Mesenchymal stem cell (in vitro differentiated cells and primary cell): ENCODE measurements around the gene CSNK1E.

Experiments
- DNase-seq: peaks from one replicate; pipeline ENCODE4 v3.0.0-alpha.2; 2013
- H2AFZ ChIP-seq: one replicate; pipeline ENCODE4 v1.6.1; 2013; ENCODE audit warnings: low read depth, mild to moderate bottlenecking, control low read depth, inconsistent platforms, low read length, moderate library complexity
- H2AK5ac ChIP-seq: 2 replicates; pipeline ENCODE4 v1.6.1; 2013; ENCODE audit warnings: low read length, moderate library complexity, mild to moderate bottlenecking, inconsistent platforms; ENCODE audit not compliant: severe bottlenecking
- H2BK120ac ChIP-seq: one replicate; pipeline ENCODE4 v1.6.1; 2013; ENCODE audit warnings: low read depth, mild to moderate bottlenecking, inconsistent platforms, low read length, moderate library complexity
- H2BK12ac ChIP-seq, 2 experiments: one replicate each; pipeline ENCODE4 v1.6.1; 2013; ENCODE audit warnings: inconsistent platforms in 2 of 2, low read length in 2 of 2, mild to moderate bottlenecking in 2 of 2, moderate library complexity in 2 of 2, control low read depth in 1 of 2
- H2BK15ac ChIP-seq: one replicate; pipeline ENCODE4 v1.6.1; 2013; ENCODE audit warnings: mild to moderate bottlenecking, low read depth, inconsistent platforms; ENCODE audit not compliant: poor library complexity, severe bottlenecking
- H2BK5ac ChIP-seq: 2 replicates; pipeline ENCODE4 v1.6.1; 2013; ENCODE audit warnings: low read depth, mild to moderate bottlenecking, low read length, control low read depth, inconsistent platforms; ENCODE audit not compliant: poor library complexity, severe bottlenecking
- H3K14ac ChIP-seq, 2 experiments: one replicate each; pipeline ENCODE4 v1.6.1; 2013; ENCODE audit warnings: inconsistent platforms in 2 of 2, low read length in 2 of 2, control low read depth in 1 of 2, mild to moderate bottlenecking in 1 of 2, moderate library complexity in 1 of 2
- H3K18ac ChIP-seq, 2 experiments: one replicate each; pipeline ENCODE4 v1.6.1; 2013; ENCODE audit warnings: inconsistent platforms in 2 of 2, low read length in 2 of 2, control low read depth in 1 of 2, low read depth in 1 of 2, mild to moderate bottlenecking in 1 of 2
- H3K23ac ChIP-seq, 2 experiments: one replicate each; pipeline ENCODE4 v1.6.1; 2013; ENCODE audit warnings: inconsistent platforms in 2 of 2, low read length in 2 of 2, mild to moderate bottlenecking in 2 of 2, moderate library complexity in 2 of 2, control low read depth in 1 of 2
- H3K27ac ChIP-seq: 2 replicates; pipeline ENCODE4 v1.5.1; 2013; ENCODE audit warnings: mild to moderate bottlenecking, moderate library complexity, low read length, control low read depth, inconsistent platforms; ENCODE audit not compliant: poor library complexity, severe bottlenecking
- H3K27me3 ChIP-seq, 2 experiments: 2 replicates each; pipeline versions ENCODE4 v1.6.1 to v1.7.0; 2013; ENCODE audit warnings: low read length in 2 of 2, mild to moderate bottlenecking in 2 of 2, moderate library complexity in 2 of 2, control low read depth in 1 of 2, inconsistent platforms in 1 of 2; ENCODE audit not compliant: control insufficient read depth in 1 of 2, insufficient read depth in 1 of 2
- H3K36me3 ChIP-seq, 2 experiments: 2 replicates each; pipeline versions ENCODE4 v1.6.1 to v1.7.0; 2013; ENCODE audit warnings: low read length in 2 of 2, control low read depth in 1 of 2, inconsistent platforms in 1 of 2, low read depth in 1 of 2, mild to moderate bottlenecking in 1 of 2; ENCODE audit not compliant: insufficient read depth in 2 of 2, control insufficient read depth in 1 of 2
- H3K4ac ChIP-seq, 2 experiments: one replicate each; pipeline ENCODE4 v1.6.1; 2013; ENCODE audit warnings: inconsistent platforms in 2 of 2, low read length in 2 of 2, mild to moderate bottlenecking in 2 of 2, moderate library complexity in 2 of 2, control low read depth in 1 of 2, low read depth in 1 of 2
- H3K4me1 ChIP-seq: 2 replicates; pipeline ENCODE4 v1.6.1; 2013; ENCODE audit warnings: low read depth, low read length, control low read depth; ENCODE audit not compliant: control insufficient read depth, insufficient read depth
- H3K4me2 ChIP-seq: 2 replicates; pipeline ENCODE4 v1.6.1; 2013; ENCODE audit warnings: low read length, mild to moderate bottlenecking, inconsistent platforms; ENCODE audit not compliant: poor library complexity, severe bottlenecking
- H3K4me3 ChIP-seq, 2 experiments: 2 replicates each; pipeline versions ENCODE4 v1.5.1 to v1.7.0; 2013; ENCODE audit warnings: low read length in 2 of 2, mild to moderate bottlenecking in 2 of 2, control low read depth in 1 of 2, low read depth in 1 of 2; ENCODE audit not compliant: insufficient read depth in 1 of 2
- H3K79me1 ChIP-seq: replicated peaks from 2 replicates; pipeline ENCODE4 v1.6.1; 2013; ENCODE audit warnings: mild to moderate bottlenecking, control low read depth, low read length, inconsistent platforms; ENCODE audit not compliant: poor library complexity, severe bottlenecking
- H3K9ac ChIP-seq: 2 replicates; pipeline ENCODE4 v1.7.0; 2013; ENCODE audit warnings: mild to moderate bottlenecking, low read length, moderate library complexity
- H3K9me3 ChIP-seq: 2 replicates; pipeline ENCODE4 v1.7.0; 2013; ENCODE audit warnings: mild to moderate bottlenecking, low read length; ENCODE audit not compliant: control insufficient read depth
- H4K8ac ChIP-seq: one replicate; pipeline ENCODE4 v1.6.1; 2013; ENCODE audit warnings: inconsistent platforms, mild to moderate bottlenecking, low read length, moderate library complexity
- H4K91ac ChIP-seq: one replicate; pipeline ENCODE4 v1.6.1; 2013; ENCODE audit warnings: mild to moderate bottlenecking, low read length, inconsistent platforms
- WGBS: methylation state at CpG from one replicate; pipeline ENCODE4 v1.1.7; 2013; ENCODE audit warnings: mixed read lengths; 5-methylcytosine and 5-hydroxymethylcytosine counted together

CSNK1E gene

GRCh38 chr22:38271101-38271500, 46.1 kb downstream of the CSNK1E start:
- H3K23ac ChIP-seq = peak overlapping the region in 1 of 2 experiments; percentile 66
- H3K36me3 ChIP-seq = peaks cover under 1 to 21% of the 10 kb centered on the region in 2 experiments
- no peak overlapping the region for H2BK5ac ChIP-seq
- peak overlapping the region in 1 of 2 experiments; percentile 97 for H3K4me3 ChIP-seq
- no peak for DNase-seq
- WGBS = 91% methylated on average over 7 of the region's 7 CpGs
- H2AK5ac ChIP-seq = peak overlapping the region; percentile 85
- no peak overlapping the region for H2AFZ ChIP-seq
- H2BK12ac ChIP-seq = no peak overlapping the region
- H4K8ac ChIP-seq = no peak overlapping the region
- peak overlapping the region in 1 of 2 experiments; percentile 27 for H3K18ac ChIP-seq
- H3K27ac ChIP-seq = peak overlapping the region; percentile 58
- H3K79me1 ChIP-seq = no peaks in the 10 kb centered on the region
- H3K4me2 ChIP-seq = peak overlapping the region; percentile 41
- H4K91ac ChIP-seq = no peak overlapping the region
- no peak overlapping the region for H2BK120ac ChIP-seq
- H3K14ac ChIP-seq = peak overlapping the region in 1 of 2 experiments; percentile 44
- peaks cover 31% of the 10 kb centered on the region for H3K4me1 ChIP-seq
- no peak overlapping the region for H2BK15ac ChIP-seq
- H3K9ac ChIP-seq = peak overlapping the region; percentile 95
- no peaks in the 10 kb centered on the region for H3K9me3 ChIP-seq
- peak overlapping the region in 1 of 2 experiments; percentile 22 for H3K4ac ChIP-seq
- H3K27me3 ChIP-seq = peaks cover 0 to 2% of the 10 kb centered on the region in 2 experiments

- WGBS = 57% methylated on average over 13 of the region's 13 CpGs
- no peak overlapping the region for H2BK5ac ChIP-seq
- H3K9ac ChIP-seq = peak overlapping the region; percentile 95
- no peaks in the 10 kb centered on the region for H3K9me3 ChIP-seq
- no peak overlapping the region for H2BK120ac ChIP-seq
- no peak overlapping the region for H3K18ac ChIP-seq
- H3K23ac ChIP-seq = no peak overlapping the region
- peaks cover 4 to 27% of the 10 kb centered on the region in 2 experiments for H3K36me3 ChIP-seq
- peak; percentile 51 for DNase-seq
- peaks cover 36% of the 10 kb centered on the region for H3K4me1 ChIP-seq
- H2BK12ac ChIP-seq = peak overlapping the region in 1 of 2 experiments; percentile 25
- peaks cover 3% of the 10 kb centered on the region for H3K79me1 ChIP-seq
- H3K4ac ChIP-seq = no peak overlapping the region
- no peaks in the 10 kb centered on the region for H3K27me3 ChIP-seq
- peak overlapping the region; percentile 41 for H3K4me2 ChIP-seq
- no peak overlapping the region for H2AK5ac ChIP-seq
- H3K27ac ChIP-seq = peak overlapping the region; percentile 58
- H2AFZ ChIP-seq = no peak overlapping the region
- peak overlapping the region in 1 of 2 experiments; percentile 62 for H3K14ac ChIP-seq
- H3K4me3 ChIP-seq = peak overlapping the region in 1 of 2 experiments; percentile 97
- H4K91ac ChIP-seq = no peak overlapping the region
- H4K8ac ChIP-seq = no peak overlapping the region
- H2BK15ac ChIP-seq = no peak overlapping the region
Observed at GRCh38 chr22:38270091-38270992, 46.9 kb downstream of the CSNK1E start.

GRCh38 chr22:38269466-38269865, 47.8 kb downstream of the CSNK1E start:
- Histone ChIP-seq H3K18ac (no peak overlapping the region), H4K8ac (no peak overlapping the region), H4K91ac (no peak overlapping the region), H2BK15ac (no peak overlapping the region), H3K4me2 (no peak overlapping the region), H2BK5ac (no peak overlapping the region), H3K4me1 (peaks cover 38% of the 10 kb centered on the region), H3K23ac (no peak overlapping the region), H3K9me3 (no peaks in the 10 kb centered on the region), H3K9ac (peak overlapping the region; percentile 25), H3K36me3 (peaks cover 4 to 34% of the 10 kb centered on the region in 2 experiments), H2BK12ac (no peak overlapping the region), H3K4me3 (no peak overlapping the region), H3K14ac (no peak overlapping the region), H3K79me1 (peaks cover 3% of the 10 kb centered on the region), H3K27me3 (no peaks in the 10 kb centered on the region), H2AK5ac (no peak overlapping the region), H3K4ac (no peak overlapping the region), H2AFZ (no peak overlapping the region), H3K27ac (no peak overlapping the region), H2BK120ac (no peak overlapping the region)
- DNase-seq = no peak
- WGBS = 98% methylated on average over 7 of the region's 7 CpGs

- Histone ChIP-seq H3K18ac (no peak overlapping the region), H3K27me3 (no peaks in the 10 kb centered on the region), H3K36me3 (peaks cover 17 to 53% of the 10 kb centered on the region in 2 experiments), H3K9ac (no peak overlapping the region), H3K4me3 (no peak overlapping the region), H2BK12ac (no peak overlapping the region), H3K27ac (no peak overlapping the region), H3K4ac (no peak overlapping the region), H2BK5ac (no peak overlapping the region), H4K8ac (no peak overlapping the region), H2BK15ac (no peak overlapping the region), H3K4me1 (peaks cover 36% of the 10 kb centered on the region), H2BK120ac (no peak overlapping the region), H2AK5ac (no peak overlapping the region), H3K14ac (no peak overlapping the region), H4K91ac (no peak overlapping the region), H3K23ac (no peak overlapping the region), H3K4me2 (no peak overlapping the region), H3K9me3 (no peaks in the 10 kb centered on the region), H3K79me1 (peaks cover 3% of the 10 kb centered on the region), H2AFZ (no peak overlapping the region)
- 66% methylated on average over 2 of the region's 4 CpGs for WGBS
- DNase-seq = peak; percentile 68
Observed at GRCh38 chr22:38267086-38267485, 50.1 kb downstream of the CSNK1E start.
